Hematopoietic multipotent progenitor cell (in vitro differentiated cells): ENCODE results near the gene F7. TPM values are rescaled to one million over a fixed set of nuclear protein-coding genes. Genes with fewer than 3 reads are reported as not detected.
"Not testable (repeated sequence)": the region's sequence is repeated elsewhere in the genome, so short reads cannot be mapped to it uniquely, and the experiment has no call there.

Experiments
- DNase-seq, 3 donors: peaks; one replicate each; pipeline ENCODE4 v3.0.0-alpha.2; 2011 to 2015; ENCODE audit warnings: low read depth in 2 of 3, low spot score in 2 of 3
- total RNA-seq: library from RNA; depleted of rRNA; stranded (reverse); fragments of >200 nt; gene quantifications from one replicate; pipeline ENCODE4 v1.2.3, GENCODE V29; 2012

The F7 gene
- total RNA-seq, 1 donor: 0.27 TPM

DNA sequence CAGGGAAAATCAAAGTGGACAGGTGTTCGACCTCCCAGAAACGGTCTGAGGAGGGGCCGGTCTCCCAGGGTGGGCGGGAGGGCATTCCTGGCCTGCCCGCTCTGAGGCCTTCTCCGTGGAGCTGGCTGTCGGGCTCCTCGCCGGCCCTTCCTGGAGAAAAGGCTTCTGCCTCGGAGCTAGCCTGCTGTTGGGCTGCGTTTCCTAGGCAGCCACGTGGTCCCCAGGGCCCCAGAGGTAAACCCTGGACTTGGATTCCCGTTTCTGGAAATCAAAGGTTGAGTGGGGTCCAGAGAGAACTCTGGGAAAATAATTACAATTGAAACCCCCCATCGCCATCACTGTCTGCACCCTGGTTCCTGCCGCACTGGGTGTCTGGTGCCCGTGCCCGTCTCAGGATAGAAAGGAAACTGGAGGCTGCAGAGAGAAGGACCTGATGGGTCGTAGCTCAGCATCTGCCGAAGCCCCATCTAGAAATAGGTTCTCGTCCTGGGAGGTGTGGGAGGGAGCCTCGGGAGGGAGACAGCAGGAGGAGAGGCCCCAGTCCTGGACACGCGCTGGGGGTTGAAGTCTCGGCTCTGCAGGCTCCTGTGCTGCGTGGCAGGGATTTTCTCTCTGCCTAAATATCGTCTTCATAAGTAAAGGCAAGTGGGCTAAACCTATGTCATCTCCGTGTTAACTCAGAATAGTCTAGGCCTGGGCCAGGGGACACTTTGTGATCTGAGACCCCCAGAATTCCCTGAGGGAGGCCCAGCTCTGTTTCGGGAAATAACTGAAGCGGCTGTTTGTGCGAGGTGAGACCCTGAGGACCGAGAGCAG lies 45.2 kb downstream of the F7 start:
- DNase-seq: no peak

DNA sequence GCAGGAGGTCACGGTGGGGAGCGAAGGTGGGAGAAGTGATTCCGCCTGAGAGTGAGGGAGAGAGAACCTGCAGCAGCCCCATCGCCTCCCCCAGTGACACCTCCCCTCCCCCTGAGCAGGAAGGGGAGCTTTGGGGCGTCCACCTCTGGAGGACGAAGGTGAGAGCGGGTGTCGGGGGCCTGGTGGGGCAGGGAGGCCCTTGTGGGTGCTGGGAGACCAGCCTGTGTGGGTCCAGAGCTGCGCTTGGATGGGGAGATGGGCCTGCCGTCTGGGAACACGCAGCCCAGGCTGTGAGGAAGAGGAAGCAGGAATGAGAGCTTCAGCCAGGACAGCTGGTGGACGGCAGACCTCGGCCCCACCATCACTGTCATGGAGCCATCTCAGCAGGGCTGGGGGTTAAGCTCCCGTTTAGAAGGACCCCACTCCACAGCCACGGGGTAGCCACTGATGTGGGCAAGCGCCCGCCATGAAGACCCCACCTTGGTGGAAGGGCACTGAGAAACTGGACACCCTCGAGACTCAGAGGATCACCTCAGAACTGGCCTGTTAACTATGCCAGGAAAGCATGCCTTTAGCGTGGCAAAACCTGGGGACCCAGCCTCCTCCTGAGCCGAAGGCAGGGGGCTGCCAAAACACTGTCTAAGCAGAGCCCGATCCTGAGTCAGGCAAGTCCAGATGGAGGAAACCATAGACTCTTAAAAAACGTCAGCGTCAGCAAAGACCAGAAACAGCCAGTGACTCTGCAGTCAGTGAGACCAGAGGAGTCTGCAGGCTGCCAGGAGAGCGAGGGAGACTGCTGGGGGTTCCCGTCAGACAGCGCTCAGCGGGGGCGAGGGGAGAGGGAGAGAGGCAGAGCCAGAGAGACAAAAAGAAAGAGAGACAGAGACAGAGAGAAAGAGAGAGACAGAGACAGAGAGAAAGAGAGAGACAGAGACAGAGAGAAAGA lies 46.4 kb downstream of the F7 start:
- peak in 2 of 3 donors; percentile 65 to 79 for DNase-seq

DNA sequence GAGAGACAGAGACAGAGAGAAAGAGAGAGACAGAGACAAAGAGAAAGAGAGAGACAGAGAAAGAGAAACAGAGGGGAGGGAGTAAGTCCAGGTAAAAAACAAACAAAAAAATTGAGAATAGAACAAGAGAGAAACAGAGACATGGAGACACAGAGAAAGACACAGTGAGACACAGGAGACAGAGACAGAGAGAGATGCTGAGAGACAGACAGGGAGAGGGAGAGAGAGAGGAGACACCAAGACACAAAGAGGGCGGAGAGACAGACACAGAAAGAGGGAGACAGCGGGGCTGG lies 47.0 kb downstream of the F7 start:
- no peak for DNase-seq

DNA sequence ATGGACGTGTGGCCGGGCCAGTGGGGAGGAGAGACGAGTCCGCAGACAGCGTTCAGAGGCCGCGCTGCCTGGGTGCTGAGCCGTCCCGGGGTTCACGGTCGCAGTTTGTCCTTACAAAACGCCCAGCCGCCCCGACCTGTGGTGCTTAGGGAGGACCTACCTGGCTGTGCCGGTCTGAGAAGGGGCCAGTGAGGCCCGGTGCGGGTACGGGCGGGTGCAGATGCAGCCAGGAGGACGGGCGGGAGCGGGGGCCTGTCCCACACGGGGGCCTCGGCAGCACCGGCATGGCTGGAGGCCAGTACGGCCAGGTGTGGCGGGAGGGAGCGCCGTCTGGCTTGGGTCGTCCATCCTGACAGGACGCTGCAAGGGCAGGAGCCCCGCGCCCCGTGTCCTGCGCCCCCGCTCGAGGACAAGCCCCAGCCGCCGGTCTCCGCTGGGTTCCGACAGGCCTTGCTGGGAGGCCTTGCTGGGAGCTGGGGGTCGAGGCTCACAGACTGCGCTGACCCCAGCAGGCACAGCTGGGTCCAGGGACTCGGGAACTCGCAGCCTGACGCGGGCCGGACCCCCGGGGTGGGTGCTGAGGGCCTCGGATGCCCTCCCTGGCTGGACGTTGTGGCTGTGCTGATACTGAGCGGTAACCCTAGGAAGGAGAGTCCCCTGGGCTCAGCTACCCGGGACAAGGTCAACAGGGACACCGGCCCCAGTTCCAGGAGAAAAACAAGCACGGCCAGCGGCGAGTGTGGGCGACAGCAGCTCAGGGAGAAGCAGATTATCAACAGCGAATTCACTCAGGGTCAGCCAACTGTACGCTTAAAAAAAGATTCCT lies 47.6 kb downstream of the F7 start:
- DNase-seq: peak in 1 of 3 donors; percentile 13

DNA sequence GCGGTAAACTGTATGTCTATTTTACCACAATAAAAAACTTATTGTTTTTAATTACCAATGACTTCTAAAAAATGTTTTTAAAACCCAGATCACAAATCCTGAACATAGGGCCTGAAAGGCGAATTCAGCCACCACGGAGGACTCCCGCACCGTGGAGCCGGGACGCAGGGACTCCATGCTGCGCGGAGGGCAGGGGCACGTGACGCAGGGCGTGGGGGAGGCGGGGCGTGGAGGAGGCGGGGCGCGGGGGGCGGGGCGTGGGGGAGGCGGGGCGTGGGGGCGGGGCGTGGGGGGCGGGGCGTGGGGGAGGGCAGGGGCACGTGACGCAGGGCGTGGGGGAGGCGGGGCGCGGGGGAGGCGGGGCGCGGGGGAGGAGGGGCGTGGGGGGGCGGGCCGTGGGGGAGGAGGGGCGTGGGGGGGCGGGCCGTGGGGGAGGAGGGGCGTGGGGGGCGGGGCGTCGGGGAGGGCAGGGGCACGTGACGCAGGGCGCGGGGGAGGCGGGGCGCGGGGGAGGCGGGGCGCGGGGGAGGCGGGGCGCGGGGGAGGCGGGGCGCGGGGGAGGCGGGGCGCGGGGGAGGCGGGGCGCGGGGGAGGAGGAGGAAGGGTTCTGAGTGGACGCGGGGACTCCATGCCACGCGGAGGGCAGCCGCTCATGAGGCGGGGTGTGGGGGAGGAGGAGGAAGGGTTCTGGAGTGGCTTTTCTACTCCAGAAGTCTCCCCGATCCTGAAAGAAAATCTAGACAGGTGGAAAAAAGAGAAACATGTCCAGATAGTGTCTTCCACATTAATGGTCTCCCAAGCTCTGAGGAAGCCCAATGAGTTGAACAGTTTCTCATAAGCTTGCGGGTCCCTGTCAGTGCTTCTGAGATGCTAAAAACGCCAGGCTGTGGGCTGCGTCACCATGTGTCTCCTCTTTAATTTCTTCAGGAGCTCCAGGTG lies 48.5 kb downstream of the F7 start:
- peak; percentile 55 to 73 (median 72) for DNase-seq

DNA sequence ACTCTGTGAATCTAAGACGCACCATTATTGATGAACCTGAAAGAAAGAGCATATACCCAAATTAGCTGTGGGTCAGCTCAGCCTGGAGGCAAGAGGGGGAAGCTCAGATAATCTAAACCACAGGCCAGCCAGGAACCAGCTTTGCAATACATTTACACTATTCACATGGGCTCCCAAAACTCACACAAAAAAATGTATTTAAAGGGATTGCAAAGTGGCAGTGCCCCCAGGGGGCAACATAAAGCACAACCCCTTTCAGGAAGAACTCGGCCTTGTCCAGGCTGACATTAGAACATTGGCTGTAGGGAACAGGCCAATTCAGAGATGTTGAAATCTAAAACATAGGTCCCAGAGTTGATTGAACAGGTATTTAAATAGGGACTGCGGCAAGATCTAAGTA lies 49.6 kb downstream of the F7 start:
- DNase-seq: peak in 1 of 3 donors; percentile 20

DNA sequence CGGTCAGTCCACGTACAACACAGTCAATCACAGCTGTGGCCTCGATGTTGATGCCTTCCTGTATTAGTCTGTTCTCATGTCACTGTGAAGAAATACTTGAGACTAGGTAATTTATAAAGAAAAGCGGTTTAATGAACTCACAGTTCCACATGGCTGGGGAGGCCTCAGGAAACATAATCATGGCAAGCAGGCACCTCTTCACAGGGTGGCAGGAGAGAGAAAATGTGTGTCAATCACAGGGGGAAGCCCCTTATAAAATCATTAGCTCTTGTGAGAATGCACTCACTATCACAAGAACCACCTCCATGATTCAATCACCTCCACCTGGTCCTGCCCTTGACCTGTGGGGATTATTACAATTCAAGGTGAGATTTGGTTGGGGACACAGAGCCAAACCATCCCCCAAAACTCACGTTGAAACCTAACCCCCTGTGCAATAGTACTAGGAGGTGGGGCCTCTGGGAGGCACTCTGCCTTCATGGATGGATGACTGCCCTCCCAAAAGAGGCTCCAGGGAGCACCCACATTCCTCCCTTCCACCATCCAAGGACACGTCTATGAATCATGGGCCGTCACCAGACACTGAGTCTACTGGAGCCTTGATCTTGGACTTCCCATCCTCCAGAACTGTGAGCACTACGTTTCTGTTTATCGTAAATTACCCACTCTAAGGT lies 50.5 kb downstream of the F7 start:
- no peak for DNase-seq

DNA sequence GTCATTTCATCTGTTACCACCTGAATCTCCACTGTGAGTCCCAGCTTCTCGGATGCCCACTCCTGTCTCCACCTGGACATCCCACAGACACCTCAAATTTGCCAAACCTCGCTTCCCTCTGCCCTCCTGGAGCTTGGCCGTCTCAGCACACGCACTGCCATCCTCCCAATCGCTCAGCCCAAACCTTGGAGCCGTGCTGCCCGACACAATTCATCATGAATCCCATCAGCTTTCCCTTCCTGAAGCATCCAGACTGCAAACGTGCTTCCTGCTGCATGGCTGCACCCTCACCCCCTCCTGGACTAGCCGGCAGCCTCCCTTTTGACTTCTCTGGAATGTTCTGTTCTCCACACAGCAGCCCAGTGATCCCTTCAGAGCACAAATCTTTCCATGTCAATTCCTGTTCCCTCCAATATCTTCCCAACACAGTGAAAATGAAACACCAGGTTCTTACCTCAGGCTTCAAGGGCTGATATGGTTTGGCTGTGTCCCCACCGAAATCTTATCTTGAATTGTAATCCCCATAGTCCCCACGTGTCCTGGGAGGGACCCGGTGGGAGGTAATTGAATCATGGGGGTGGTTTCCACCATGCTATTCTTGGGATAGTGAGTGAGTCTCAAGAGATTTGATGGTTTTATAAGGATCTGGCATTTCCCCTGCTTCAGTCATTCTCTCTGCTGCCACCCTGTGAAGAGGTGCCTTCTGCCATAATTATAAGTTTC lies 51.8 kb downstream of the F7 start:
- no peak for DNase-seq

DNA sequence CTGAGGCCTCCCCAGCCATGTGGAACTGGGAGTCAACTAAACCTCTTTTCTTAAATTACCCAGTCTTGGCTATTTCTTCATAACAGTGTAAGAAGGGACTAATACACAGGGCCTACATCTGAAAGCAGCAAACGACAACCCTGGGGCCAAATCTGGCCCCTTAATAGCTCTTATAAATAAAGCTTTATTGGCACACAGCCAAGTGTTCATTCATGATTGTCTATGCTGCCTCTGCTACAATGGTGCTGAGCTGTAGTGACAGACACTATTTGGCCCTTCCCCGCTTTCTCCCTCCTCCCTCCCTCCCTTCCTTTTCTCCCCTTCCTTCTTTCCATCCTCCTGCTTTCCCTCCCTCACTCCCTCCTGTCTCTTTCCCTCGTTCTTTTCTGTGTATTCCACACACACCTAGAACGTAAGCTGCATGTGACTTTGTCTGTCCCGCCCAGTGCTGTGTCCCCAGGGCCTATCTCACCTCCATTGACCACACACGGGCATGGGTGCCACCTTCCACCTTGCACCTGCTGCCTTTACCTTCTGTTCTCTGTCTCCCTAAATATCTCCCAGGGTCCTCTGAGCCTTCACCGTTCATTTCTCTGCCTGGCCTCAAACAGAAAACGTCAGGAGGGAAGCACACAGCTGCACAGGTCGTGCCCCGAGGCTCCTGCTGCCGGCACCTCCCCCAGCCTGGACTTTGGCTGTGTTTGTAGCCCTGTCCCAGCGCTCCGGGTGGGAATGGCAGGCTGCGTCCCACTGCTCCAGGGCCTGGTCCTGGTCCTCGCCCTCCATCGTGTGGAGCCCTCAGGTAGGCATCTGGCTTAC lies 52.5 kb downstream of the F7 start, which contains the start of gene PROZ:
PROZ (plus strand) TSS at position 720 of the 819 bp plus-strand sequence; CDS start at position 733, 13 bp downstream.
- DNase-seq: no peak

DNA sequence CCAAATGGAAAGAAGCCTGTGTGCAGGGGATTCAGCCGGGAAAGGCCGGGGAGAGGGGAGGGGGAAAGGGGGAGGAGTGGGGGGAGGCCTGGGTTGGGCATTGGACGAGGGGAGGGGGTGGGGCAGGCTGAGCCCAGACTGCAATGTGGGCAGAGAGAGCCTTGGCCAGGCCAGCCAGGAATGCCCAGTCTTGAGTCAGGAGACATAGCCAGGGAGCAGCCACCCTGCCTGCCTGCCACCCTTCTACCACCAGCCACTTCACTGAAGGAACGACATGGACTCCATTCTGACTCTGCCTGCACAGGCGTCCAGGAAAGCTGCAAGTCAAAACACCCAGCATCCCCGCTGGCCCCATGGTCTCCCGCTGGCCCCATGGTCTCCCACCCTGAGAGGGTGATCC lies 53.4 kb downstream of the F7 start:
- DNase-seq: no peak

DNA sequence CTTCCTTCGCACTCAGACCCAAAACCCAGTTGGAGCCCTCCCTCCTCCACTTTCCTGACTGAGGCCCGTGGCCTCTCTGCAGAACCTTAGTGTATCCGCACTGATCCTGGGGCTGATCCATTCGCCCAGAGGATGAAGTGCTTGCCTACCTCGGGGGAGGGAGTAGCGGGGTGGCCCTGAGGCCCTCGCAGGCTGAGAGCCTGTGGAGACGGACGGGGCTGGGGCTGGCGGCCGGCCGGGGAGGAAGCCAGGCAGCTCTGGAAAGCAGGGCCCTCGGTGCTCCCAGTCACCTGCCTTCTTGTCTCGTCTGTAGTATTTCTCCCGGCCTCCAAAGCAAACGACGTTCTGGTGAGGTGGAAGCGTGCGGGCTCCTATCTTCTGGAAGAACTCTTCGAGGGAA lies 54.1 kb downstream of the F7 start:
- no peak for DNase-seq

DNA sequence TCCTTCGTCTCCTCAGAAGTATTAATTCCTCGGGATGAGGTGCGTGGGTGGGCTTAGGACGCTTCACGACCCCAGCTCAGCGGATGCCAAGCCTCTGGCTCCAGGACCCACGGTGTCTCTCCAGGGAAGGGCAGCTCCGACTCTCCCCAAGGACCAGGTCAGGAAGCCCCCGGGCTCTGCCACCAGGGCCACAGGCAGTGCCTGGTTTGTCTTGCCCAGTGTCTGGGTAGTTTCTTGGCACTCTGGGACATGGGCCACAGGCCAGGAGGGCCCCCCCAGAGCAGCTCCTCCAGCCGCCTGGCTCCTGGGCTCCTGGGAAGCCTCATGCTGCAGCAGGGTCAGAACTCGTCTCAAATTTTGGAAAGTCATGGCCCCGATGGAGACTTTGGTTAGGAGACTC lies 55.4 kb downstream of the F7 start:
- DNase-seq: no peak

DNA sequence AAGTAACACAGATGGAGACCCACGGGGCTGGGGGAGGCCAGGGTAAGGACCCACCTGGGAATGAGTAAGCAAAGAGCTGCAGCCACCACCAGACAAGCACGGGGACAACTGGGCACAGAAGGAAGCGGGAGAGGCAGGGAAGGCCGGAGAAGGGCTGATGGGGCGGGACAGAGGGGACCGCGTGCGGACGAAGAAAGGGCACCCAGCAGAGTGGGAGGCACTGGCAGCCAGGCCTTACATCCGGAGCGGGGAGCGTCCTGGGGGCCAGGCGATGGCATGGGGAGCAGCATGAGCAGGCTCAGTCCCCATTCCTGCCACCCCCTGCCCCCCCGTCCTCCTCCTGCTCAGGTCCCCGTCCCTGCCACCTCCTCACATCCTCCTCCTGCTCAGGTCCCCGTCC lies 55.8 kb downstream of the F7 start:
- no peak for DNase-seq

DNA sequence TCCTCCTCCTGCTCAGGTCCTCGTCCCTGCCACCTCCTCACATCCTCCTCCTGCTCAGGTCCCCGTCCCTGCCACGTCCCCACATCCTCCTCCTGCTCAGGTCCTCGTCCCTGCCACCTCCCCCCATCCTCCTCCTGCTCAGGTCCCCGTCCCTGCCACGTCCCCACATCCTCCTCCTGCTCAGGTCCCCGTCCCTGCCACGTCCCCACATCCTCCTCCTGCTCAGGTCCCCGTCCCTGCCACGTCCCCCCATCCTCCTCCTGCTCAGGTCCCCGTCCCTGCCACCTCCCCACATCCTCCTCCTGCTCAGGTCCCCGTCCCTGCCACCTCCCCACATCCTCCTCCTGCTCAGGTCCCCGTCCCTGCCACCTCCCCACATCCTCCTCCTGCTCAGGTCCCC lies 56.4 kb downstream of the F7 start:
- not testable (repeated sequence) for DNase-seq

DNA sequence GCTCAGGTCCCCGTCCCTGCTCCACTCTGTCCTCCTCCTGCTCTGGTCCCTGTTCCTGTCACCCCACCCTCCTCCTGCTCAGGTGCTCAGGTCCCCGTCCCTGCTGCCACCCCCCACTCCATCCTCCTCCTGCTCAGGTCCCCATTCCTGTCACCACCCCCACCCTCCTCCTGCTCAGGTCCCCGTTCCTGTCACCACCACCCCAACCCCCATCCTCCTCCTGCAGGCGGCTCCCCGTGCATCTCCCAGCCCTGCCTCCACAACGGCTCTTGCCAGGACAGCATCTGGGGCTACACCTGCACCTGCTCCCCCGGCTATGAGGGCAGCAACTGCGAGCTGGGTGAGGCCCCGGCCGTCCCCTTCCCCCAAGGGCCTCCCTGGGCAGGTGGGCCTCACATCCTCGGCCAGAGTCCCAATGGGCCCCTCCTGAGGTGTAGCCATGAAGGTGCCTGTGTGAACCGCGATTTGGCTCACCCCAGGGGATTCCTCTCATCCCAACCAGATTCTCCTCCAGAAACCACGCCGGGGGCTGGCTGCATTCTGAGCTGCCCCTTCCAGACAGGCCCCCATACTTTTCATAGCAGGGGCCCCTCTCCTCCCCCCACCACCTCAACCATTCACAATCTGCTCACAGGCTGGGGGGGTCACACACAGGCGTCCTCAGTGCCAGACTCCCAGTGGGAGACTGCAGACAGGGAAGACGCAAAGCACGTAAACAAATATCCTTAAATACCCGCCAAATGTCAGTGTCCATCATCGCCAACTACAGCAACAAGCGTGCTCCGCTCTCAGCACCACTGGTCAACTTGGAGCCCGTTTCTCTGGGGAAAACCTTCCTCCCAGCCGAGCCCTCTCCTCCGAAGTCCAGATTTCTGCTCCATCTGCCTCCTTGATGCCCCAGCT lies 57.4 kb downstream of the F7 start:
- DNase-seq: no peak

DNA sequence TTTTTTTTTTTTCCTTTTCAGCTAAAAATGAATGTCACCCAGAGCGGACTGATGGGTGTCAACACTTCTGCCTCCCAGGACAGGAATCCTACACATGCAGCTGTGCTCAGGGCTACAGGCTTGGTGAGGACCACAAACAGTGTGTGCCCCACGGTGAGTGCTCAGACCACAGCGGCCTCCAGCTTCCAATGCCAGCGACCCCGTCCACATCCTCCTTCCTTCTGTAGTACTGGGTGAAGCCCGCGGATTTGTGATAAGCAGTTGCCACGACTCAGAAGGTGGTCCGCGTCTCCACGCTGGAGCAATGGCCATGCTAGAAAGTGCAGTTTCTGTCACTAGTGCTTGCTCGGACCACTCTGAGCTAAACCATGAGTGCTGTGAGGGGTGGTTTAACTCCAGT lies 58.9 kb downstream of the F7 start:
- peak in 1 of 3 donors; percentile 71 for DNase-seq

DNA sequence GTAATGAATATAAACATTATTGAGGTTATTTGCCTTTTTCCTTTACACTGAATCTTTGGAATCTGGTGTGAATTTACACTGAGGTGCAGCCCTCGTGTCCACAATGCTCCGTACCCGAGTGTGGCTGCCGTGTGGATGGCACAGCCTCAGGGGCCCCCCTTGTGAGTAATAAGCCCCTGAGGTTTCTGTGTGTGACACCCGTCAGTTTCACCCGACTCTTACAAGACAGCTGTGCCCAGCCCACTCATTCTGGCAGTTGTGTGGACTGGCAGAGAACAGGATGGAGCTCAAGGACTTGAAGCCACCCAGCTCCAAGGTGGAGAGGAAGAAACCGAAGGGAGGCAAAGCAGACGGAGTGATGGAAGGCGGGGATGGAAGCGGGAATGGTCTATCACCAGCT lies 60.7 kb downstream of the F7 start:
- no peak for DNase-seq
